HG03342 (cell line): ENCODE measurements around the gene TMEM235.
"Not testable (repeated sequence)": the region's sequence is repeated elsewhere in the genome, so short reads cannot be mapped to it uniquely, and the experiment has no call there.

Experiments used
- ATAC-seq: cut with Tn5 transposase; IDR thresholded peaks from one replicate; pipeline ENCODE4 v1.9.1; 2021; ENCODE audit warnings: mild to moderate bottlenecking, moderate library complexity; ENCODE audit not compliant: unreplicated experiment

The TMEM235 gene

GRCh38 chr17:78252701-78253635 lies 21.5 kb downstream of the TMEM235 start:
- no peak for ATAC-seq

- ATAC-seq: not testable (repeated sequence)
Observed at GRCh38 chr17:78253636-78253945, 22.2 kb downstream of the TMEM235 start.

- ATAC-seq: peak; percentile 39
Observed at GRCh38 chr17:78253946-78254672, 22.7 kb downstream of the TMEM235 start.

GRCh38 chr17:78255029-78255656 lies 23.7 kb downstream of the TMEM235 start:
- ATAC-seq: no peak

GRCh38 chr17:78255953-78256706 lies 24.7 kb downstream of the TMEM235 start:
- no peak for ATAC-seq

- ATAC-seq: no peak
Observed at GRCh38 chr17:78256707-78257591, 25.5 kb downstream of the TMEM235 start.

GRCh38 chr17:78257810-78258322 lies 26.4 kb downstream of the TMEM235 start:
- ATAC-seq: no peak

GRCh38 chr17:78258323-78259191 lies 27.1 kb downstream of the TMEM235 start:
- no peak for ATAC-seq

GRCh38 chr17:78259192-78259554 lies 27.7 kb downstream of the TMEM235 start:
- no peak for ATAC-seq

GRCh38 chr17:78263063-78263735 lies 31.8 kb downstream of the TMEM235 start:
- ATAC-seq: no peak

- ATAC-seq: no peak
Observed at GRCh38 chr17:78263736-78264340, 32.4 kb downstream of the TMEM235 start.

GRCh38 chr17:78264590-78264989 lies 33.2 kb downstream of the TMEM235 start:
- no peak for ATAC-seq

- ATAC-seq: no peak
Observed at GRCh38 chr17:78265121-78265520, 33.7 kb downstream of the TMEM235 start.

GRCh38 chr17:78266231-78266631 lies 34.8 kb downstream of the TMEM235 start:
- no peak for ATAC-seq

GRCh38 chr17:78266771-78267170 lies 35.3 kb downstream of the TMEM235 start:
- ATAC-seq: no peak

GRCh38 chr17:78267253-78268073 lies 36.0 kb downstream of the TMEM235 start:
- no peak for ATAC-seq
